GM21825 (cell line): Measurements from ENCODE around the gene GOLM1.

Experiments used
- ATAC-seq: cut with Tn5 transposase; IDR thresholded peaks from one replicate; pipeline ENCODE4 v1.9.1; 2021; ENCODE audit warnings: mild to moderate bottlenecking, moderate library complexity; ENCODE audit not compliant: unreplicated experiment

GOLM1 gene

GRCh38 chr9:86093788-86094555 lies 5.4 kb downstream of the GOLM1 start:
- ATAC-seq, result peak; percentile 63

DNA sequence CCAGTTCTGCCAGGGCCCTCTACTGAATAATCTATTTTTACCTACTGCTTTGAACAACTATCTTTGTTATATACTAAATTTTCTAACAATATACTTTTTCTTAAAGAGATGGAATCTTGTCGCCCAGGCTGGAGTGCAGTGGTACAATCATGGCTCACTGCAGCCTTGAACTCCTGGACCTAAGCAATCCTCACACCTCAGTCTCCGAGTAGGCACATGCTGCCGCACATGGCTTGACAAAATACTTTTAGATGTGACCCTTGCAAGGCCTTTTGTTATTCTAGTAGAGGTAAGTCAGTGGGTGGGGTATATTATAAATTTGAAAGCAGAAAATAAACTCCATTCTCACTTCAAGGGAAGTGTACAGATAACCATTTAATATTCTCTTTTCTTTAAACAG lies 7.9 kb downstream of the GOLM1 start:
- ATAC-seq, result no peak

- no peak for ATAC-seq
Observed at GRCh38 chr9:86082870-86083269, 16.5 kb downstream of the GOLM1 start.

DNA sequence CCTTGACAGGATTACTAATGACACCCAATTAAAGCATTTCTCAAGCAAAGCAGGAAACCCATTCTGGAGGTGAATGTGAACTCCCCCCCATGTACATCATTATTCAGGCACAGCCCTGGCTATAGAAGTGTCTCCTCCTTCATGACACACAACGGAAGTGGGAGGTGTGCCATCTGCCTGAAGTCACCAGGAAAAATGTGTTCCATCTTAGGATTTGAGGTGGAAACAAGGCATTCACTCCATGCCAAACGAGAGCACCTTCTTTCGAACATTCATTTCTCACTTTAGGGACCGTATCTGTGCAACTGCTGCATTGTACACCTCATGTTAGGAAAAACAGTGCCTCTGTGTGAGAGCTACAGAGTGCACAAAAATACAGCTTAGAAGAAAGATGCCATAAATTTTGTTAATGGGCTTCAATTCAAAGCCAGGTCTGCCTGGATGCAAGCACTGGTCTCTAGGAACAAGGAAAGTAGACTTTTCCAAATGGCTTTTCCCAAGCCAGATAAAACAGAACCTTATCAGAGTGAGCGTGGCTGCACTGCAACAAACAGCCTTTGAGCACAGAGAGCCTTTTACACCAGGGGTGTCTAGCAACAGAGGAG lies 19.4 kb downstream of the GOLM1 start:
- no peak for ATAC-seq

DNA sequence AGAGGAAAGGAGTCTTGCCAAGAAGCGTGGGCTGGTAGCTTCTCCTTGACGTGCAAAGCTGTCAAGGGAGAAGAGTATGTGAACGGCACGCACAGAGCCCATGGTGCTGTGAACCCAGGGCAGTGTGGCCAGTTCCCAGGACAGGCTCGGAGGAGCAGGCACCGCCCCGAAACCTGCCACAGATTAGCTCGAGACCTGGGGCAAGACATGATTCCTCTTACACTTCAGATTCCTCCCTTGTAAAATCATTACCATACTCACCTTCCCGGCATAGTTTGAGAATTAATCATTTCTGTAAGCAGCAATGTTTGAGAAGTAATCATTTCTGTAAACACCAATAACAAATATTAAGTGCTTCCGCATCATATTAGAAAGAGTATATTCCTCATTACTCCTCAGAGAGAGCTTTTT lies 19.9 kb downstream of the GOLM1 start:
- no peak for ATAC-seq

DNA sequence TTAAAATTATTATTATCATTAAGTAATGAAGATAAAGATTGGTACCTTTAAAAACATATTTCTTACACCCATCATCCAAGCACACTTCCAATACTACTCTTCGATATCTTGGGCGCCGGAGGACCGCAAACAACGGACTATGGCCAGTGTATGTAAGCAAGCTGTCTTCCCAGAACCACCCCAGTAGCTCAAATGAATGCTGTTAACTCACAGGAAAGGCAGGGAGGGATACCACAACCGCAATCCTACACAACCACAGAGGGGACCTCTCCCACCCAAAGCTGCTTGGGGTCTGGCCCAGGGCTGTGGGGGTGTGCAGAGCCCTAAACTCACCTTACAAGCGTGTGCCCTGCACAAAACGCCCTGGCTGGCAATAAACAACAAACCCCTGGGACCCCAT lies 20.6 kb downstream of the GOLM1 start:
- ATAC-seq, result no peak

GRCh38 chr9:86077276-86077675 lies 22.1 kb downstream of the GOLM1 start:
- ATAC-seq, result no peak

DNA sequence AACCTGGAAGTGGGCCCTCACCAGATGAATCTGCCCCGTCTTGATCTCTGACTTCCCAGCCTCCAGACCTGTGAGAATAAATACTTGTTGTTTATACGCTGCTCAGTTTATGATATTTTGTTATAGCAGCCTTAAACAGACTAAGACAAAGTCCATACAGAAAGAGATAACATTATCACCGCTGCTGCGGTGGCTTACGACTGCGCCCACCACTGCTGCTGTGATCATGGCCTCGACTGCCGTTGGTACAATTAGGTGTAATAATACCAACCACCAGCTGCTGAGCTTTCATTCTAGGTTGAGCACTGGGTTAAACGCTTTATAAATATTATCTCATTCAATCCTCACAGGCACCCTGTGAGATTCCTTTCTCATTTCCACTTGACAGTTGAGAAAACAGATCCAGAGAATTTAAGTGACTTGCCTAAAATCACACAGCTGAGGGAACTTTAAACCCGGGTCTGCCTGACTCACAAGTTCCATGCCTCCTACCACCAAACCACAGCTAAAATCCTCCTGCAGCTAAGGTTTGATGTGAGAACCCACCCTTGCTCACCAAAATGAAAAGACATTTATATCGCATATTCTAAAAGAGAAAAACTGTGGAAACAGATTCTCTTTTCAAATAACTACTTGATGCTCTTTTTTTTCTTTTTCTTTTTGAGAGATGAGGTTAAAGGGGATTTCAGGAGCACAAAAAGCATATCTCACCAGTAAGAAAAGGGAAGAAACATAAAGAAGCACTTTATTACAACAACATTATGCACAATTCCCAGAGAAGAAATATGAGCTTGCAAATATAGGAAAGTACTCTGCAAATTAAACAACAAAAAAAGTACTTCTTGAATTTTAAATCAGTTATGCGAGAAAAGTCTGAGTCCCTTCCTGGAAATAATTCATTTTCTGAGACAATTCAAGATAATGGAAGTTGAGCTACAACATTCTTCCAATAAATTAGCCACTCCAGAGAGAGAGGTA lies 23.9 kb downstream of the GOLM1 start:
- no peak for ATAC-seq

- no peak for ATAC-seq
Observed at GRCh38 chr9:86073839-86074238, 25.5 kb downstream of the GOLM1 start.

GRCh38 chr9:86072394-86072877 lies 26.9 kb downstream of the GOLM1 start:
- no peak for ATAC-seq

DNA sequence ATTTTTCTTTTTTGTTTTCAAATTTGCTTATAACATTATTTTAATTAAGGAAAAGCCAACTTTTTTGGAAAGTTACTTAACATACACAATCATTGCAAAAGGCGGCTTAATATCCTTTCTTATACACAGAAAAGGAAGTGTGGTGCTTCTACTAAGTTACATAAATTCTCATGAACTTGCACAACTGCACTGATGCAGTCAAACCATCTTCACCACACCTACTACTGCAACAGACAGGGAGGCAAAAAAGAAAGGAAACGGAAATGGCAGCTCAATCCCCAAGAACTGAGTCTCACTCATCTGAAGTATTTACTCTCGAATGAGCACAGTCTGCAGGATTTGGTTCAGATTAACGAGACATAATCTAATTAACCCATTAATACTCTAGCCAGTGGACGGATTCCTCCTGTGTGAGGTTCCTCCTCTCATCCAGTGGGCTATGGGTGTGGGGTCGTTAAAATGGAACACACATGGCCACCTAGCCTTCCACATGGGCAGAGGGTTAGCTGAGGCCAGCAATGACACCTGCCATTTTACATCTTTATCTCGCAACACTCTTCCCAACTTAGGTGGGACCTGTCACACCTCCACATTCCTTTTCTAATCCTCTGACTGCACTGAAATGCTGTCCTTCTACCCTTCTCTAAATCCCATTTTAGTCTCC lies 30.0 kb downstream of the GOLM1 start:
- no peak for ATAC-seq

DNA sequence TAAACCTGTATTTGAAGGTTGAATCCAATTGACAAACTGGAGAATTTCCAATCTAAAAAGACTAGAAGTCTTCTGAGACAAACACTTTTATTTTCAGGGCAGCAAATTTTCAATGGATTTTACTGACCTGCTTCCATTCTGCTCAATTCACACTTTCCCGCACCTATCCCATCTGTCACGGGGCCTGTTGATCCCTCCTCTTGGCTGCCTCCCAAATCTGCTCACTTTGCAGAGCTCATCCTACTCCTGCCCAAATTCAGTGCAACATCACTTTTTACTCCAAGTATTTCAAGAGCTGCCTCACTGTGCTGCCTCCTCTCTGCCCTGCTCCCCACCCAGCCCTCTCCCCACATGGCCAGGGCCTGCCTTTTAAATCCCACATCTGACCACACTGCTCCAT lies 35.1 kb downstream of the GOLM1 start:
- ATAC-seq, result no peak

DNA sequence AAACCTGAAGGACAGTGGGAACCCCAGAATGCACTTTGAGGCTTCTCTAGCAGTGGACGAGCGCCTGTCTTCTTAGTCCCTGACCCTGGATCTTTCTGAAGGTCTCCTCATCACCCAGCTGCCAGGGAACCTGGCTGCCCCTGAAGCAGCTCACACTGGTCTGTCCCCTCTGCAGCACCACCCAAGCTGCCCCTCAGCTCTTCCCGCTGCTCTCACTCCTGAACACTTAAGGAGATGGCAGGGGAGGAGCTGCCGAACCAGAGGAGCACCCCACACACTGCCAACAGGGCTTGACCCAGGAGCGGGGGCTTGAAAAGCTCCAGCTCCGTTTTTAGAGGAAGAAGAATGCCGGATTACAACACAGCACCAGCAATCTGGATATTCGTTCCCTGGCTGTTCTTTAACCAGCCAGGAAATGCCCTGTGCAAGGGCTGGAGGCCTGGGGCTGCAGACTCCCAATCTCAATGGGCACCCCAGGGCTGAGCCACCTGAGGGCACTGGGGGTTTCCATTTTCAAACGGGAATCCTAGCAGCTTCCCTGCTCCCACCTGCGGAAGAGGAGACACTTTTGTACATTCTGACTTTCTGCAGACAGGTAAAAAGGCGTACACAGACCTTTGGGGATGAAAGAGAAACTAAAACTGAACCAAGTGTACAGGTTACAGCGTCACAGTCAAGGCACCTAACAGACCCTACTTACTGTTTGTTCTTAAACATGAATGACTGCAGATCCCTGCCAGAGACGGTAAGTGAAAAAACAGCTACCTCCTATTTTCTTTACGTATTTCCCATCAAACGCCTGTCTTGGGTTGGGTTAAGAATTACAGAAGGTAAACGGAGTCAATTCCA lies 36.3 kb downstream of the GOLM1 start:
- no peak for ATAC-seq

DNA sequence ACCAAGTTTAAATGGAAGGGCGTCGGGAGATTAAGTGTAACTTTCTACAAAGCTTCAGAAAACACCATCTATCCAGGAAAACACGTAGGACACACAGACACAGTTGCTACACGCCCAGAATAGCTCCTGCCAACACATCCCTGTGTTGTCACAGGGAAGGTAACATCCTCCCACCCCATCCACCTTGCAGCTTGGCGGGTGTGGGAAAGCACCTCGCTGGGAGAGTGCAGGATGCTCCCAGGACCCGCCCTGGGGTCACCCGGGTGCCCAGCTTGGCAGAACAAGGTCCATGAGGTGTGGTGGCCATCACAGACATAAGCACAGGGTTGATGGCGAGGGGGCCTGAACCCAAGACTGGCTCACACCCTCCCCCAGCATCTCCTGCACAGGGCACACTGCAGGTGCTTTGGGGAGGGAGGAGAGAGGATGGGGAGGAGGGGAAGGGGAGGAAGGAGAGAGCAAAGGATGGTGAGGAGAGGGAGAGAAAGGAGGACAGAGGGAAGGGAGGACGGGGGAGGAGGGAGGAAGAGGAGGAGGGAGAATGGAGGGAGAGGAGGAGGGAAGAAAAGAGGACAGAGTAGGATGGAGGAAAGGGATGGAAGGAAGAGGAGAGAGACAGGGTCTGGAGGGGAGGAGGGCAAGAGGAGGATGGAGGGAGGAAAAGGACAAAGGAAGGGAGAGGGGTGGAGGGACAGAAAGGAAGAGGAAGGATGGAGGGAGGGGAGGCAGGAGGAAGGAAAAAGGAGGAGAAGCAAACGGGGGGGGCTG lies 37.2 kb downstream of the GOLM1 start:
- ATAC-seq, result no peak

GRCh38 chr9:86057491-86057890 lies 41.9 kb downstream of the GOLM1 start:
- ATAC-seq, result no peak

DNA sequence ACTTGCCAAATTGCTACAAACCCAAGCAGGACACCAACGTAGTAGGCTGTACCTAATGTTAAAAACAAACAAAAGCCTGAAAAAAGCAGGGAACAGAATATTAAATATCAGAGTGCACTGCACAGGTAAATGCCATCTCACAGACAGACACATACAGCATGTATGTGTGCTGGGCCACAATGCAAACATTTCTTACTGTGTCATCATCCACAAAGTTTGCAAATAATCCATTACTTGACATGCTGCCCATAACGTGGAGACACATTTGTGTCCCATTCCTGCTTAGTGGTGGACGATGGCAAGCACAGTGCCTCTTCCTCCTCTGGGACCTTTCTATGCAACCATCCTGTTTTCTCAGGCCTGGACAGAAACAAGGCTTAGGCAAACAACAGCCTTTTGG lies 44.7 kb downstream of the GOLM1 start:
- no peak for ATAC-seq

- ATAC-seq, result no peak
Observed at GRCh38 chr9:86052556-86053468, 46.5 kb downstream of the GOLM1 start.
